HG03521 (cell line): Measurements from ENCODE around the gene FAM221B.

Experiments
- ATAC-seq: cut with Tn5 transposase; IDR thresholded peaks from one replicate; pipeline ENCODE4 v1.9.1; 2021; ENCODE audit warnings: mild to moderate bottlenecking, moderate library complexity; ENCODE audit not compliant: unreplicated experiment

FAM221B gene

DNA sequence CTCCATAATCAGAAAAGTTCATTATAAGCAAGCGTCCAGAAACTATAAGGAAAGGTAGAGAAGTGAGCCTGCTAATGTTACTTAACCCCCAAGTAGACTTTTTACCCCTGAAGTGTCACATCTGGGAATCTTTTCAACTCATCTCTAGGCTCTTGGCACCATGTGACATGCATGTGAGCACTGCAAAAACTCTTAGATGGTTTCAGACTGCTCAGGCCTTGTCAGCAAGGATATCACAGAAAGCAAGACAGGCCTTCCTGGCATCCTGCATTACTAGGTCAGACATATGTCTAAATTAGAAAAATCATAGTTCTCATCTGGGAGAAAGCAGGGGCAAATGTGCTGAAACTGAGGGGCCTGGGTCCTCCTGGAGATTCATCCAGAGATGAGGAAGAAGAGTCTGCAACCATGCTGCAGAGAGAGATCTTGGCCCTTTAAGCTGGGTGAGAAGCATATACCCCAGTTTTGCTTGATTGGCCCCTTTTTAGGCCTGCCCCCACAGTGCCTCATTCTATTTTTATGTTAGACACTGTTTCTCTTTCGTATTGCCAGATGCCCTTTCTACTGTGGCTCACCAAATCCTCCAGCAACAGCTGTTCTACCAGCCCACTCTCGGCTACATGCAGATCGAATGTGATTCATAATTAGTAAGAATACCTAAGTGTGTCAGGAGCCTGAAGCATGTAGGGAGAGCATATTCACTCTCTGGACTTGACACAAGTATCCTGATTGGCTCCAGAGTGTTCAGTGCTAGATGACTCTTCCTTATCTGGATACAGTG is 19.4 kb upstream of the FAM221B start:
- ATAC-seq = peak; percentile 87

- no peak for ATAC-seq
These were observed 17.6 kb upstream of the FAM221B start for GRCh38 chr9:35845824-35846771.

DNA sequence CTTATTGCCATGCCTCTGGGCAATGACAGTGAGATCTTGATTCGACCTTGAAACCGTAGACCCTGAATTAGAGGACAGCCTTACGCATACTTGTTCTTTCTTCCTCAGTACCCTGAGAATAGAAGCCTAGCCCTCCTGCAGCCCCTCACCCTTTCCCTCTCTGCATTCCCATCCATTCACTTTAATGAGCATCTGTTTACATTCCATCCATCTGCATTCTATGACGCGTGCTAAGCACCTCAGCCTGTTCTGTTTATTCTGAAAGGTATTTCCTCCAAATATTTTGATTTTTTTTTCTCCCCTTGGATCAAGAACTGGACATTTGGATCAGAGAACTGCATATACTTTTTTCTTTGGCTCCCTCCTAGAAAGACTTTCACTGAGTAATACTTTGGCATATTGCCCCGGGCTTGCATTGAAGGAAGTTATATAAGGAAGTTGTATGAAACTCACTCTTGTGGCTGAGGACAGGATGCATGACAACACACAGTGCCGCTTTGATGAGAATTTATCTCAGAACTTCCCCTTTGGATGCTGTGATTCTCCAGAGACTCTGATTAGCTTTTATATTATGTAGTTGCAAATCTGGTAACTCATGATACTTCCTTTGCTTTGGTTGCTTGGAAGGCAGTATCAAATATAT is 16.2 kb upstream of the FAM221B start:
- ATAC-seq = no peak

DNA sequence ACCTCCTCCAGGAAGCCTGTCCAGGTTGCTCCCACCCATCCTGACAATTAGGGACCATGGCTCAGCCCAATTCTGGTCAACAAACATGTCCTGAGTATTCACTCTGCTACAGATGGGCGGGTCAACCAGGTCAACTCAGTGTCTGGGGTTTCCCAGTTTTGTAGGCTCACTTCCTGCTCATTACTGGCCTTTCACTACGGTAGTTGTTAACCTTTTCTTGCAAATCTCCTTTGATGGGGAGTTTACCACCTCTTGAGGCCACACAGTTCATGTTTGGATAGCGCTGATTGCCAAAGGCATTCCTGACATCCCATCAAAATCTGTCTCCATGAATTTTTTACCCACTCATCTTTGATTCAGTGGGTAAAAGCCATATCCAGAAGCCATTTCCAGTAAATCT is 14.3 kb upstream of the FAM221B start:
- peak; percentile 58 for ATAC-seq

GRCh38 chr9:35842020-35842745 is 13.7 kb upstream of the FAM221B start:
- ATAC-seq = no peak

- ATAC-seq = no peak
These were observed 13.0 kb upstream of the FAM221B start for GRCh38 chr9:35841645-35841900.

GRCh38 chr9:35840881-35841644 is 12.5 kb upstream of the FAM221B start:
- ATAC-seq = no peak

GRCh38 chr9:35839926-35840325 is 11.4 kb upstream of the FAM221B start:
- ATAC-seq = no peak

GRCh38 chr9:35836595-35836994 is 8.1 kb upstream of the FAM221B start:
- no peak for ATAC-seq

DNA sequence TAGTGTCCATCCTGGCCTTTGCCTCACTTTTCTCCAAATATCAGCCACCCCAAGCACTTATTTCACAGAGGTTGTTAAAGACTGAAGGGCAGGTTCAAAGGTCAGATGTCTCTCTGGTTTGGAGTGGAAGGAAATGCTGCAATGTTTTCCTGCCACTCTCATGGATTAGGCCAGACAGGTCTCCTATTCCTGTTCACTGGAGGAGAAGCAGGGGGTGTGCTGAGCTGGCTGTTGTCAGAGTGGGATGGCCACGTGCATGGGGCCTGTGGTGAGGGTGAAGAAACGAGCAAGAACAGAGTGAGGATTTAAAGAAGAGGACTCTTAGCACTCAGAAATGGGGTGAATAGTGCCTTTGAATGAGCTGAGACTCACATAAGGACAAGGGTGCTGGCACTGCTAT is 7.2 kb upstream of the FAM221B start:
- no peak for ATAC-seq

DNA sequence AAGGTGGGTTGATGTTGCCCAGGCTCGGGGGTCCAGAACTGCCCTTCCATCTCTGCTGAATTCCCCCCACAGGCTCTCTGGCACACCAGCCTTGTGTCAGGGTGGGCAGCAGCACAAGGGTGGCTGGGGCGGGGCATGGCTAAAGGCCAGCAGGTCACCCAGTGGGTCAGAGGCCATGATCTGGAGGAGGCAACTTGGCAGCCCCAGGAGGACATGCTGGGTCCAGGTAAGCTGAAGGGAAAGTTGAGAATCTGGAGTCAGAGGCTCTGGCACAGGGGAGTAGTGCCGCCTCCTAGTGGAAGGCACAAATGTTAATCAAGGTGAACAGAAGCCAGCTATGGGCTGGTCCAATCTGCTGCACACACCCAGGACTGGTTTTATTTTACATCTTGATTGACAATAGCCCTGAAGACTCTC is 6.7 kb upstream of the FAM221B start:
- ATAC-seq = no peak

DNA sequence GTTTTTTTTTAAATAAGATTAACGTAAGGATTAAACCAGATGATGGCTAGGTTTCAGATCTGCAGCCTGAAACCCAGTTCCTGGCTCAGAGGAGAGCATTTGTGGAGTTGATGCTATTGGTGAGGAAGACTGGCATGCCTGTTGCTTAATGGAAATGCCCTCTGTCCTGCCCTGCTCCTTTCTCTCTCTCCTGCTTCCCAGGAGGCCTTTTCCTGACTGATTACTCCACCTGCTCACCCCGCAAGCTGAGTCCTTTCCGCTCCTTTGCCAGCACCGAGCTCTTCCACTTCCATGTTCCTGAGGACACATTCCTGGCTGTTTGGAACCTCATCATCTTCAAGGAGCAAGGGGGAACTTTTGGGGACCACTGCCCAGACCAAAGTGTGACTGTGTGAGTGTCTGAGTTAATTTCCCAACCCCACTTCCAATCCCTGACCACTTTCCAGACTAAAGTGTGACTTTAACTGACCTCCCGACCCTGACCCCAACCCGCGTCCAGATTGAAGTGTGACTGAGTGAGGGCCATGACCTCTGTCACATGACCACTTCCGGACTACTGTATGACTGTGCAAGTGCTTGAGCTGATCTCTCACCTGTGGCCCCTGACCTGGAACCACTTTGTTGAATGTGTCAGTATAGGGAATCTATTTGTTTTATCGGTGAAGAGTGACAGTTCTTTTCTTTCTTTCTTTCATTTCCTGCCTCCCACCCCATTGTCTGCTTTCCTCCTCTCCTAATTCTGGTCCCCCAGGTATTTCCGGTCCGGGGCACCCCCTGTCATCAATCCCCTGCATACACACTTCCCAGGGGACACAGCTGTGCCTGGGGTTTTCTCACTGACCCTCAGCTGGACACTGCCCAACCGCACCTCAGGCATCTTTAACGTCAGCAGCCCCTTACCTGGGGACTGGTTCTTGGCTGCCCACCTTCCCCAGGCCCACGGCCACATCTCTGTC is 6.0 kb upstream of the FAM221B start:
- no peak for ATAC-seq

DNA sequence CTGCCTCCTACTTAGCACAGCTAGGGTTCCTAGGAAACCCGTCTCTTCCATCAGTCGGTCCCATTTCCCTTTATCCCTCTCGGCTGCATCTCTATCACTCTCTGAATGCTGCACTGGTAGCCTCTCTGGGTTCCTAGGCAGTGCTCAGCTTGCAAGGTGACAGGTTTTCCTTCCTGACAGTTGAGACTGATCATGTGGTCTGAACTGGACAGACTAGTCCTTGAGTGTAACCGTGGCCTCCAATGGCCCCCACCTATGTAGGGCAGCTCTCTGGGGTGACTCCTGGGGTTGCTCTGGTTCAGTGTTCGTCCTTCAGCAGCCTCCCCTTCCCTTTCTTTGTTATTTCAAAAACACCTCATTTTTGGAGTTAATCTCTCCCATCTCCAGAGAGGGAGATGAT is 4.3 kb upstream of the FAM221B start:
- no peak for ATAC-seq

GRCh38 chr9:35831040-35831439 is 2.5 kb upstream of the FAM221B start:
- ATAC-seq = no peak

DNA sequence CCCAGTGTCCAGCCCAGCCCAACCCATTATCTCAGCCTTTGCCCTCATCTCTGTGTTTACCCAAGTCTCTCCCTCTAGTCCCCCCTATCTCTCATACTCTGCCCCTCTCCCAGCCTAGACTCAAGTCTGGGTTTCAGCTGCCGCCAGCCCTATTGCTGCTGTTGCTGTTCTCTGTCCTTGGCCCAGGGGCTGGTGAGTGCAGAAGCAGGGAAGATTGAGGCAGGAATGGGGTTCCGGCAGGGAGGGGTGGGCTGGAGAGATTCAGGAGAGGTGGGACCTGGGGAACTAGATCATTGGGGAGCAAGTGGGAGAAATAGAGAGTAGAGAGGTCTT is 1.2 kb upstream of the FAM221B start:
- ATAC-seq = no peak

DNA sequence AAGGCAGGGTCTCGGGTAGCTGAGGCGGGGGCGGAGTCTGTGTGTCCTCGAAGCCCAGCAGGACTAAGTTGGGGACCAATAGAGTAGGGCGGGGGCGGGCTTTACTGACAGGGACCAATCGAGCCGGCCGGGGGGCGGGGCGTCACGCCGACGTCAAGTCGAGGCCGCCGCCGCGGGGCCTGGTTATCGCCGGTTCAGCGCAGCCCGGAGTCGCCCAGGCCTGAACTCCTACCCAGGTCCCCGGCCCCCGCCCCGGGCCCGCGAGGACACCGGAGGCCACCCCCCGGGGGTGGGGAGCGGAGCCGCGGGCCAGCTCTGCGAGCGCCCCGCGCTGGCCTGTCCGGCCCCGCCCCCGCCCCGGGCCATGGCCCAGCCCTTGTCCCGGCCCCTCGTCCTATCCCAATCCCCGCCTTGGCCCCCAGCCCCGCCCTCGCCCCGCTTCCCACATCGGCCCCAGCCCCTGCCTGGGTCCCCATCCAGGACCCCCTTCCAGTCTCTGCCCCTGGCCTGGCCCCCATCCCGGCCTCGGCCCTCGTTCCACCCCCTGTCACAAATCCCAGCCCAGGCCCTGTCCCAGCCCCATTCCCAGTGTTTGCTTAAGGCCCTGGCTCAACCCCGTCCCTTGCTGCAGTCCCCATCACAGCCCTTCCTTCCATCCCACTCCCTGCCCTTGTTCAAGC is 692 bp upstream of the FAM221B start, which contains the start of gene TMEM8B:
TSS of gene TMEM8B (plus strand) at position 145 of the 680 bp plus-strand sequence. CDS start at position 365, 220 bp downstream.
- ATAC-seq = peak; percentile 78

DNA sequence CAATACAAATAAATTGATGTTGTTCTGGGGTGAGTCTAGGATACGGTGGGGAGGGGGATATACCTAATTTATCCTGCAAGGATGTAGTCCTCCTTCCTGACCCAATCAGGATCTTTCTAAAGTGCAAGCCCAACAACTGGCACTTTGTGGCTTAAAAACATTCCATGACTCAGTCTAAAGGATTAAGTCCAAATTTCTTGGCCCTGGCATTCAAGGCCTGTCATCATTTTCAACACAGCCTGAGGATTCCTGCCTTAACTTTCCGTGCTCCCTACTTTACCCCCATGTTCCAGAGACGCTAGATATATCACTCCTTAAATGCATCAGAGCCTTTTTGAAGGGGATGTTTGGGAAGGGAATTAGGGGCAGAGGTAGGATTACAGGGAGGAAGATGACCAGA is 1.0 kb downstream of the FAM221B start:
- no peak for ATAC-seq

DNA sequence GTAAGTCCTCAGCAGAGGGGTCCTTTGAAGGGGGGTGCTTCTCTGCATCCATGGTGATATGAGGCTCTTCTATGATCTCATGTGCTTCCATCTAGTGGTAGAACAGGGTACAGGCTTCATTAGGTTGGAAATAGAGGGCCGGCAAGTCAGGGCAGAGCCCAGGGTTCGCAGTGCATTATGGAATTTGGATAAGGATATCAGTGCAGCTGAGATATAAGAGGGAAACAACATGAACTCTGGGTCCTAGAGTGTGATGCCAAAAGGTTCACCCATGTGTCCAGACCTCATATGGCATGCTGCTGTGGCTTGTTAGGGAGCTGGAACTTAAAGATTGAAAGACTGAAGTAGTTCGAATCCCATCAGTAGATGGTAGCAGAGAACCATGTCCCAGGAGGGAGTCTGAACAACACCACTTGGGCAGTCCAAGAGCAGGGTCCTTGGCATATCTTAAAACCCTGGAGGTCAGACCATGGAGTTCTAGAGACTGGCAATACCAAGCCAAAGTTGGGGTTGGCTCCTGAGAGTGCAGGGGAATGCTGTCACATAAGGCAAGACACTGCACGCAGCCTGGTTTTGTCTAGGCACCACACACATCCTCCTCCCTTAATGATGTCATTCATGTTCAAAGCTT is 2.3 kb downstream of the FAM221B start:
- ATAC-seq = peak; percentile 33
